ENCODE results near the gene TXLNB.

Gene TXLNB

DNA sequence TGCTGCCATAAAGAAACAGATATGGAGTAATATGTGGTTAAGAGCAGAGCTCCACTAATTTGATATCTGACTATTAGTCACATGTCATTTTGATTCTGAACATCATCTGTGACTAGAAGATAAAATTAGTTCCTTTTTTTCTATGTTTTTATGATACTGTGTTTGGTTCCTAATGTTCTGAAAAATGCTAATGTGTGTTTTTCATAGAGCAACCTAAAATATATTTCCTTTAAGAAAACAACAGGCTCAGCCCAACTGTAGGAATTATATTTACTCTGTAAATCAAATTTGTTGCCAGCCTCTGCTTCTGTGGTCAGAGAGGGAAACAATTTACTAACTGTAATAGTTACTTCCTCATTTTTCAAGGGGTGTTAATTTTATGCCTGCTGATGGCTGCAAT lies 33.3 kb upstream of the TXLNB start:
- DNase-seq (ENCODE audit: low spot score in 2 of 2) (peak in 1 of 2 donors; percentile 9), ATAC-seq (ENCODE audit: low read depth) (peak; percentile 50)
- peaks cover 8% of the 10 kb centered on the region for H3K36me3 Mint-ChIP-seq
- H3K4me3 Mint-ChIP-seq = no peak overlapping the region
- peaks cover 20% of the 10 kb centered on the region for H3K4me1 Mint-ChIP-seq
- peak overlapping the region; percentile 73 for H3K27ac Mint-ChIP-seq
- H3K27me3 Mint-ChIP-seq = no peaks in the 10 kb centered on the region
- H3K9me3 Mint-ChIP-seq = no peaks in the 10 kb centered on the region

DNA sequence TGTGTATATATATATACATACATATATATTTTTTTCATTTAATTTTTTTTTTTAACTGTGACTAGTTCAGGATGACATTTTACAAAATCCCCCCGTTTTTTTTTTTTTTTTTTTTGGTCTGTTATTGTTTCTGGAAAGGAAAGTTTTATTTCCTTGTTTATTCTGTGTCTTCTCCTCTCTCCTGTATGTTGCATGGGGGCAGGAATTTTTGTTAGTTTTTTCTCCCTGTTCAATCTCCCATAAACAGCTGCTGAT lies 32.4 kb upstream of the TXLNB start:
- DNase-seq (ENCODE audit: low spot score in 2 of 2) = no peak
- H3K4me3 Mint-ChIP-seq = peak overlapping the region; percentile 95
- H3K27ac Mint-ChIP-seq = peak overlapping the region; percentile 98
- no peaks in the 10 kb centered on the region for H3K27me3 Mint-ChIP-seq
- no peaks in the 10 kb centered on the region for H3K9me3 Mint-ChIP-seq
- ATAC-seq (ENCODE audit: low read depth) = no peak
- peaks cover 20% of the 10 kb centered on the region for H3K4me1 Mint-ChIP-seq
- H3K36me3 Mint-ChIP-seq = peaks cover 8% of the 10 kb centered on the region

DNA sequence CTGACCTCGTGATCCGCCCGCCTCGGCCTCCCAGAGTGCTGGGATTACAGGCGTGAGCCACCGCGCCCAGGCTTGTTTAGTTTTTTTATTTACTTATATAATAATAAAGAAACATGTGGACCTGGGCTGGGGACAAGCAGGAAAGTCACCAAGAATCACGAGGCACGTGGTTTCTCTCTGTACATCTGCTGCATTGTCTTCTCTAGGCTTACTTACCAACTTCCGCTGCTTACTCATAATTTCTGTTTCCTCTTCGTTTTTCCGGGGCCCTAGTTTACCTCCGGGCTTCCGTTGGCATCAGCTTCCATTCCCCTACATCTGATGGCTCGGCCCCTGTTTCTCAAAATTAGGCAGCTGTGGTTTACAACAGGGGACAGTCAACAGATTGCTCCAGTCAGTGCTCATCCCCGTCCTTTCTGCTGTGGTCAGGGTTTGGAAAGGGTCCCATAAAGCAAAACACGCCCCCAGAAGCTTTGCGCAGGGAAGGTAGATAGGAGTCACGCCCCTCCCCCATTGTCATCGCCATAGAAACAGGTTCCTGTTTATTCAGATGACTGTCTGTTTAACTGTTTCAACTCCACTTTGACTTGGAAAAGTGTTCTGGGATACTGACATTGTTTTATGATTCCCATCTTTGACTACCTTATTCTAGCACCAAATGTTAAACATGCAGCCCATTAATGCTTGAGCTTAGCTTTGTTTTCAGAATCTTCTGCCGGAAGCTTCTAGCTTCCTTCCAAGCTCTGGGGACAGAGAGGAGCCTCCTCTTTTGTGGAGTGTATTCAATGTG lies 31.9 kb upstream of the TXLNB start:
- peak; percentile 80 for ATAC-seq (ENCODE audit: low read depth)
- H3K4me1 Mint-ChIP-seq = peaks cover 20% of the 10 kb centered on the region
- peaks cover 8% of the 10 kb centered on the region for H3K36me3 Mint-ChIP-seq
- H3K4me3 Mint-ChIP-seq = peak overlapping the region; percentile 95
- DNase-seq (ENCODE audit: low spot score in 2 of 2) = peak; percentile 60 to 66
- peak overlapping the region; percentile 98 for H3K27ac Mint-ChIP-seq
- no peaks in the 10 kb centered on the region for H3K27me3 Mint-ChIP-seq
- no peaks in the 10 kb centered on the region for H3K9me3 Mint-ChIP-seq

DNA sequence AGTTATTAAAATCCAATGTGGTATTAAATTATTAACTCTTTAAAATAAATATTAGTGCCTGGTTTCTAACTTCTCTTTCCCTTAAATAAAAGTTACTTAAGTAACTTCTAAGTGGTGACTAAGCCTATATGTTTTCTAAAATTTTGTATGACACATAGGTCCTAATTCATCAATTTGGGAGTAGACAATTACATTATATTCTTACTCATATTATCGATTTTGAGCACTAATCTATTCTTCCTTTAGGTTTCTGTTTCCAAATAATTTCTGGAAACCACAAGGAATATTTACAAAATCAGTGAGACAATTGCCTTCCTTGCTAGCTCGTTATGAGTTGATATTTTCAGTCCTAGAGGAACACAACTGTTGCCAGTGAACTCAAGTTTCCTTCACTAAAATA lies 28.3 kb upstream of the TXLNB start:
- Mint-ChIP-seq H3K27ac (no peak overlapping the region), H3K4me3 (no peak overlapping the region), H3K9me3 (no peaks in the 10 kb centered on the region), H3K27me3 (no peaks in the 10 kb centered on the region), H3K36me3 (peaks cover 5% of the 10 kb centered on the region), H3K4me1 (peaks cover 12% of the 10 kb centered on the region)
- ATAC-seq (ENCODE audit: low read depth) = no peak
- no peak for DNase-seq (ENCODE audit: low spot score in 2 of 2)

DNA sequence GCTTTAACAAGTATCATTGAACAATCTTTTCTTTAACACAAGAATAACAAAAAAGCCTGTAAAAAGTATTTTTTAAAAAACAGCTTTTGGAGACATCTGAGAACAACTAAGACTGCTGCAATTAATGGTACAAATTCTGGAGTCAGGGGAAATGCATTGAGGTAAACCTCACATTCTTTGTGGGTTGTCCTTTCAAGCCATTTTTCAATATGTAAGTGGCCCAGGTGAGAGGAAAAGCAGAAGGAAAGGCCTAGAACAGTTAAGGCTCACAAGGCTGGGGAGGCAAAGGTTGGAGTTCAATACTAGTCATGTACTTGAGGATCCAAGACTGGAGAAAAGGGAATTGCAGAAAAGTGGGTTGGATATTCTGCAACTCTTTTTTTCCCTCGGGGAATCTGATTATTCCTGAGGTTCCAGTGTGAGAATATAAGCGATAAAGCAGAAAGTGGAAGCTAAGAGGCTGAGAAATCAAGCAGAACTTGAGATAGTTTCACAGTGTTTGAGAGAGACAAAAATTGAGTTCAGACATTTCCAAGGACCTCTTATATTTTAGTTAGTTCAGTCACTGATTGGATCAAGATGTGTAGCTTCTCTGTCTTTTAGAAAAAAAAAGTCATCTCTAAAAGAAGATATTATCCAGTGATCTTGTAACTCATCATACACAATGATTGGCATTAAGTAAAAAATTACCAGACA lies 25.0 kb upstream of the TXLNB start:
- ATAC-seq (ENCODE audit: low read depth) (no peak), DNase-seq (ENCODE audit: low spot score in 2 of 2) (no peak)
- Mint-ChIP-seq H3K27ac (peak overlapping the region; percentile 59), H3K9me3 (no peaks in the 10 kb centered on the region), H3K4me1 (peaks cover 7% of the 10 kb centered on the region), H3K27me3 (no peaks in the 10 kb centered on the region), H3K36me3 (no peaks in the 10 kb centered on the region), H3K4me3 (no peak overlapping the region)

DNA sequence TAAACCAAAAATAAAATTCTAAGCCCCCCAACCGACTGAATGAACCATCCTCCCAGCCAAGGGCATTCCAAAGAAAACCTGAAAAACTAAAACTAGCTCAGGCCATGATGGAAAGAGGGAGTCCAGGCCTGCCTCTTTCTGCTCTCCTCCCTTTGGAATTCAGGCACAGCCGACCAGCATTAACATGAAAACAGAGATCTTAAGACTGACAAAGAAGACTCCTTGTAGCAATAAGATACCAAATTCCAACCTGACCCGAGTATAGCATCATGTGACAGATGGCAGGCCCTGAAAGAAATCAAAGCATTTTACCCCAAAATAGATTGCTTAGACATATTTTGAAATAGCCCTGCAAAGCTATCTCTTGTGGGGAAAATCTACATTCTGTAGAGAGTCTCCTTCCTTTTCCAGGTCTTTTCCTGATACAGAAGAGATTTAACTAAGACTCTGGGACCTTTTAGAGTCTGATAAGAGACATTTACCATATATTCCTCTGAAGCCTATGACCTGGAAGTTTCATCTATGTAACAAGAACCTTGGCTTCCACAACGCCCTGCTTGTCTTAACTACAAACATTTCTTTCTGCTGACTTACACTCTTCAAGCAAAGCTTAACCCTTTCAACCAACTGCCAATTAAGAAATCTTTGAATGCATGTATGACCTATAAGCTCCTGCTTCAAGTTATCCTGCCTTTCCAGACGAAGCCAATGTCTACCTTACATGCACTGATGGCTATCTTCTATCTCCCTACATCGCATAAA lies 22.2 kb upstream of the TXLNB start:
- ATAC-seq (ENCODE audit: low read depth) (no peak), DNase-seq (ENCODE audit: low spot score in 2 of 2) (no peak)
- Mint-ChIP-seq H3K27ac (peak overlapping the region; percentile 9), H3K27me3 (no peaks in the 10 kb centered on the region), H3K4me1 (peaks cover 7% of the 10 kb centered on the region), H3K4me3 (no peak overlapping the region), H3K9me3 (no peaks in the 10 kb centered on the region), H3K36me3 (peaks cover 2% of the 10 kb centered on the region)

DNA sequence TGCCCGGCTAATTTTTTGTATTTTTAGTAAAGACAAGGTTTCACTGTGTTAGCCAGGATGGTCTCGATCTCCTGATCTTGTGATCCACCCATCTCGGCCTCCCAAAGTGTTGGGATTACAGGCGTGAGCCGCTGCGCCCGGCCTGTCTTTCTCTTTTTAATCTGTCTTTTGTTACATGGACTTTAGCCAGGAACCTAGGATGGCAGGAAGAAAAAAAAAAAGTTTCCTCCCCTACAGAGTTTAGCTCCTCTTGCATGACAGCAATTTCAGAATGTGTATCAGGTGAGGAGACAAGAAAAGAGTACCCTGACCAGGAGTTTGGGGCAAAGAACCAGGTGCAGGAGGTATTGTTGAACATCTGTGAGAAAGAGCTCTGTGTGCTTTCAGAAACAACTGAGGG lies 21.4 kb upstream of the TXLNB start:
- Mint-ChIP-seq H3K4me1 (peaks cover 10% of the 10 kb centered on the region), H3K36me3 (peaks cover 2% of the 10 kb centered on the region), H3K27ac (no peak overlapping the region), H3K4me3 (no peak overlapping the region), H3K27me3 (no peaks in the 10 kb centered on the region), H3K9me3 (no peaks in the 10 kb centered on the region)
- ATAC-seq (ENCODE audit: low read depth) (no peak), DNase-seq (ENCODE audit: low spot score in 2 of 2) (no peak)

DNA sequence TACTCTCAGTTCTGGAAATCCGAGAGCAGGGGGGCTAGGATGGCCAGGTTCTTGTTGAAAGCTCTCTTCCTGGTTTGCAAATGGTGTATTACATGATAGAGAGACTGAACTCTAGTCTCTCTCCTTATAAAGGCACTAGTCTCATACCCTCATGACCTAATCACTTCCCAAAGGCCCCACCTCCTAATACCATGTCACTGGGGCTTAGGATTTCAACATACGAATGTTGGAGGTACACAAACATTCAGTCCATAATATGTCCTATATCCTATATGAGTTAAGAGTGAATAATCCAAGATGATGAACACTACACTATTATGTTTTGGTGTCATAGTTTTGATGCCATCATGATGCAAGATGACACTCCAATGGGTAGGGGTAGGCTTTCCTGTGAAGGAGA lies 20.0 kb upstream of the TXLNB start:
- H3K36me3 Mint-ChIP-seq = peaks cover 2% of the 10 kb centered on the region
- H3K4me1 Mint-ChIP-seq = peaks cover 13% of the 10 kb centered on the region
- H3K4me3 Mint-ChIP-seq = no peak overlapping the region
- no peaks in the 10 kb centered on the region for H3K9me3 Mint-ChIP-seq
- no peak for DNase-seq (ENCODE audit: low spot score in 2 of 2)
- no peak for ATAC-seq (ENCODE audit: low read depth)
- no peaks in the 10 kb centered on the region for H3K27me3 Mint-ChIP-seq
- no peak overlapping the region for H3K27ac Mint-ChIP-seq

DNA sequence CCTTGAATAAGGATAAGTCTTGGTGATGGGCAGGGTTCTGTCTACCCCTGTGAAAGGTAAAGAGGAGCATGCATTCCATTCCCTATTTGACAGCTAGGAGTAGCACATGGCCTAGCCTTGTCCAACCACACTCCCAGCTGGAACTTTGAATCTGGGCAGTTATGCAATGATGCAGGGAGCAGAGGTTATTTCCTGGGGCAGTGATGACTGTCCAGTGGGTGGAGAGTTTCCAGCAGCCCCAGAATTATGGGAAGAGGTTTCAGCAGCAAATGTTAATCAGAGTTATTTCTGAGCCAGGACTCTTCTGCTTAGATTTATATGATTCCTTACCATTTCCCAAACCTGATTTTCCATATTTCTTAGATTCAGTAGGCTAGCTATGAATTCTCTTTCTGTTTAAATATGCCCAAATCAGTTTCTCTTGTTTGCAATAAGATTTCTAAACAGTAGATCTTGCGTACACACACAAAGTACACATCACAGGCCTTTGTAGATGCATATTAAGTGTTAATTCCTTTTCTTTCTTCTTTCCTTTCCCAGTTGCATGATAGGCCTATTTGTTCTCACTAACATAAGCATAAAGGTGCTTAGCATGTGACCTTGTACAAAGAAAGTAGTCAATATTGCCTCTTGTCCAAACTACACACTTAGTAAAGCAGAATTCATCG lies 17.3 kb upstream of the TXLNB start:
- Mint-ChIP-seq H3K27ac (no peak overlapping the region), H3K4me3 (no peak overlapping the region), H3K4me1 (peaks cover 9% of the 10 kb centered on the region), H3K9me3 (no peaks in the 10 kb centered on the region), H3K27me3 (no peaks in the 10 kb centered on the region), H3K36me3 (peaks cover 9% of the 10 kb centered on the region)
- ATAC-seq (ENCODE audit: low read depth) = no peak
- DNase-seq (ENCODE audit: low spot score in 2 of 2) = no peak

DNA sequence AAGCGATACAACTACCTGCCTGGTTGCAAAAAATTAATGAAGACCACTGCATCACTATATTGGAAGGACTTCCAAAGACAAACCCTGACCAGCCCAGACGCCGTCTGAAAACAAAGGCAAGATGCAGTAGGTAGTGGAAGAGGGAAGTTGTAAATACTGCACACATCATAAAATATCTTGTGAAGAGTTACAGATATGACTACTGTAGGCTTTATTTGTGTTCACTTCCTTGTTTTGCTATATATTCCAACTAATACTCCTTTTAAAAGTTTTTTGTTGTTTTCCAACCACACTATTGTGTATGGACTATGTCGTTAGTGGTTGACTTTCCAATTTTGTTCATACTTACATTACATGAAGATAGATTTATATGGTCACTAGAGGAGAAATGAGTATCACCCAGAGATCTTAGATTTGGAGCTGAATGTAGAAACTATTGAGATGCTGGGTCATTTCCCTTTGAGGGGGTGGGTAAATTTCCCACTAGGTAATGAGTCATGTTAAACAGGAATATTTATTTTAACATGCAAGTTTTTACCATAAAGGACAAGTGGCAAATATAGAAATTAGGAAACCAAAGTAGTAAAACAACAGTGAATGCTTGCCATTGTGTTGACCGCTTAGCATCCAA lies 16.6 kb upstream of the TXLNB start:
- Mint-ChIP-seq H3K36me3 (peaks cover 9% of the 10 kb centered on the region), H3K27ac (peak overlapping the region; percentile 50), H3K4me3 (no peak overlapping the region), H3K9me3 (no peaks in the 10 kb centered on the region), H3K27me3 (no peaks in the 10 kb centered on the region), H3K4me1 (peaks cover 9% of the 10 kb centered on the region)
- no peak for DNase-seq (ENCODE audit: low spot score in 2 of 2)
- ATAC-seq (ENCODE audit: low read depth) = no peak

DNA sequence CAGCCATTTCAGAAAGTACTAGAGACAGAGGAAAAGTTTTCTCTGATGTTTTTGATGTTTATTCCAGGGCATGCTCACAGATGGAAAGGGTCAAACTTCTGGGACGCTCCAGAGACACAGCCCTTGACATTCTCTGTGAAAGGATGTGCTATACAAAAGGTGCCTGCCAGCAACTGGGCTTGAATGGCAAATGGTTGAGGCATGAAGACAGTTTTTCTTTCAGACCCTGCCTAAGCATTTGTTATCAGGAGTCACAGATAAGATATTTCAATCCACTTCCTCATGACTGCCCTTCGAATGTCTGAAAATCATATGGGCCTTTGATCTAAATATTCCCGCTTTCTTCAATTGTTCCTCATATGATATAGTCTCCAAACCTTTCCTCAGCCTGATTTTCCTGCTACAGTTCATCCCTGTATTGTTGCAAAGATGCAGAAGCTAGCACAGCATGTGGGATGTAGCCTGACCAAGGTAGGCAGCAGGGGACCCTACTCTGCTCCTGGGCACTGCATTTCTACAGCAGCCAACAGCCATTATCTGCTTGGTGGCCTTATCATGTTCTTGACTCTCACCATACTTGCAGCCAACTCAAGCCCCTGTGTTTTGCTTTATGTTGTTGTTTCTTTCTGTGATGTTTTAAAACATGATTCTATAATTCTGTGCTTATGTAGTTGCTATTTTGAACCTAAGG lies 14.6 kb upstream of the TXLNB start:
- DNase-seq (ENCODE audit: low spot score in 2 of 2) (no peak), ATAC-seq (ENCODE audit: low read depth) (no peak)
- peaks cover 9% of the 10 kb centered on the region for H3K4me1 Mint-ChIP-seq
- no peaks in the 10 kb centered on the region for H3K27me3 Mint-ChIP-seq
- H3K36me3 Mint-ChIP-seq = peaks cover 11% of the 10 kb centered on the region
- no peak overlapping the region for H3K4me3 Mint-ChIP-seq
- H3K27ac Mint-ChIP-seq = peak overlapping the region; percentile 50
- H3K9me3 Mint-ChIP-seq = no peaks in the 10 kb centered on the region

DNA sequence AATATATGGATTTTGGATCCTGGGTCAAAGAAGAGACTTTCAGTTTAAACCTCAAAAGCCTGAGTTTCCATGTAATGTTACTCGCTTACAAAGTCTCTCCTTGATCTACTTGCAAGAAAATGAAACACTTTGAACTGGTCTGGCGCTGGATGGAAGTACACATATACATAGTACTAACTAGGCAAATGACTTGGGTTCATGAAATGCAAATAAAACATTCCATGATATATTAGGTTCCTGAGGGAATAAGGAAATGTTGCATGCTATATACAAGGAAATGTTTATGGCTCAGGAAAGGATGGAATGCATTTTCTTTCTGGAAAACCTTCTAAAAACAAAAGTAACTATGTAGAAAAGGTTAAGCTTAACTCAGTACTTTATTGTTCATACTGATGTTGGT lies 11.4 kb upstream of the TXLNB start:
- no peak overlapping the region for H3K4me3 Mint-ChIP-seq
- peaks cover 15% of the 10 kb centered on the region for H3K36me3 Mint-ChIP-seq
- H3K9me3 Mint-ChIP-seq = no peaks in the 10 kb centered on the region
- no peak overlapping the region for H3K27ac Mint-ChIP-seq
- DNase-seq (ENCODE audit: low spot score in 2 of 2) = no peak
- peaks cover 9% of the 10 kb centered on the region for H3K4me1 Mint-ChIP-seq
- ATAC-seq (ENCODE audit: low read depth) = no peak
- H3K27me3 Mint-ChIP-seq = no peaks in the 10 kb centered on the region

DNA sequence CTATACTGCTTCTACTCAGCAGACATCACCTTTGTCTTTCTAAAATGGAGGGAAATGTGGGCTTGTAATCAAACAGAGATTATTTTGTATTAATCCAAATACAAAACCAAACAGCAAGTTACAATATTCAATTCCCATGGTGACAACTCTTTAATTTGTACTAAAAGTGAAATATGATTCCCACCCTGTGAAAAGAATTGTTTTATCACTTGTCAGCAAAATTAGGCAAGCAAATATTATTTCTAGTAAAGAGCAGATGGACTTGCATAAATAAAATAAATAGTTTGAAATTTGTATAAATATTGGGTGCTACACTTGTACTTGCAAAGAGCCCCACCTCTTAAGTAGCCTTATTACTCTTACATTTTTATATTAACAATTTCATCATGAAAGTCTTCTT lies 6.1 kb upstream of the TXLNB start:
- H3K4me1 Mint-ChIP-seq = peaks cover 20% of the 10 kb centered on the region
- no peak for ATAC-seq (ENCODE audit: low read depth)
- DNase-seq (ENCODE audit: low spot score in 2 of 2) = no peak
- no peaks in the 10 kb centered on the region for H3K27me3 Mint-ChIP-seq
- H3K9me3 Mint-ChIP-seq = no peaks in the 10 kb centered on the region
- no peak overlapping the region for H3K4me3 Mint-ChIP-seq
- no peak overlapping the region for H3K27ac Mint-ChIP-seq
- H3K36me3 Mint-ChIP-seq = peaks cover 15% of the 10 kb centered on the region

Measured in memory B cell (primary cell).